Measurements from ENCODE around the gene CUEDC1.

The CUEDC1 gene, protein sequence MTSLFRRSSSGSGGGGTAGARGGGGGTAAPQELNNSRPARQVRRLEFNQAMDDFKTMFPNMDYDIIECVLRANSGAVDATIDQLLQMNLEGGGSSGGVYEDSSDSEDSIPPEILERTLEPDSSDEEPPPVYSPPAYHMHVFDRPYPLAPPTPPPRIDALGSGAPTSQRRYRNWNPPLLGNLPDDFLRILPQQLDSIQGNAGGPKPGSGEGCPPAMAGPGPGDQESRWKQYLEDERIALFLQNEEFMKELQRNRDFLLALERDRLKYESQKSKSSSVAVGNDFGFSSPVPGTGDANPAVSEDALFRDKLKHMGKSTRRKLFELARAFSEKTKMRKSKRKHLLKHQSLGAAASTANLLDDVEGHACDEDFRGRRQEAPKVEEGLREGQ

DNA sequence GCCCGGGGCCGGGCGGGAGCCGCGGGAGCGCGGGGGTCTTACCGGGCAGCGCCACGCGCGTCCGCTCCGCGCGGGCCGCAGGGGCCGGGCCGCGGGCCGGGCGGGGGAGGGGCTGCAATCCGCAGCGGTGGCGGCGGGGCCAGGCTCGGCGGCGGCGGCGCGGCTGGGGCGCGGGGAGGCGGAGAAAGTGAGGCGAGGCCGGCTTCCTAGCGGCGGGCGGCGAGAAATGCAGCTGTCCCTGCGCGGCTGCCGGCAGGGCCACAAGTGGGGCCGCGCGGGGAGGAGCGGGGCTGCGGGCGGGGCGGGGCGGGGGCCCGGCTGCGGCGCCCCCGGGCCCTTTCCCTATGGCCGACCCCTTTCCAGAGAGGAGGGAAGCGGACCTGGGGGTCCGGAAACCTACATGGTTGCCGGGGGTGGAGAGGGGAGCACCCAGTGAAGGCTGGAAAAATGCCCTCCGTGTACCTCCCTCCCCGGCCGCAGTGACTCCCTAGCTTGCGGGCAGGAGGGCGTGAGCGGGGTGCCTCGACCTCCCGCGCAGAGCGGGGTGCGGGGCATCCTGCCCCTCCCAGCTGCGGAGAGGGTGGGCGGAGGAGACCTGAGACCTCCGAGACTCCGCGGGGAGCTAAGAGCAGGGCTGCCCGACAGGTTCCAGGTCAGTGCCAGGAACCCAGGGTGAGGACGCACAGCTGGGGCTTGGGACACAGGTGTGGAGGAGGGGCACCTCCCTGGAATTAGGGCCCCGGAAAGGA lies at the start of gene CUEDC1:
TSS of gene CUEDC1 (minus strand) at position 230 of the 749 bp plus-strand sequence. CDS start 69,848 bp downstream, outside the sequence.
- DNase-seq (ENCODE audit: low read depth in 3 of 3, low spot score in 1 of 3), result peak in 2 of 3 donors; percentile 47 to 57

DNA sequence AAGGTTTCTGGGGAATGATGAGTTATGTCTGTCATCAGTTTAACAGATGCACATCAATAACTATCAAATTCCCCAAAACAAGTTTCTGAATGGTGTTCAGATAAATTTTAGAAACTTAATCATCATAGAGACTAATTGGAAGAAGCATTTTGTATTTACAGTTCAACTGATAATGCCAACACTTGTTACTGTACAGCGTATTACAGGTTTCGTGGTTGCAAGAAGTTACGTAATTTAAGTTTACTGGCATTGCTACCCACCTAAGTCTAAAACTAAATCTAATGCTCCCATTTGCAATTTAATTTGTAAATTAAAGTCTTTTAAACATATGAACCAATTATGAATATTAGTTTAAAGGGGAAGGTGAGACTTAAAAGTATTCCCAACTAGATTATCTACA lies 48.8 kb upstream of the CUEDC1 start:
- no peak for DNase-seq (ENCODE audit: low read depth in 3 of 3, low spot score in 1 of 3)

DNA sequence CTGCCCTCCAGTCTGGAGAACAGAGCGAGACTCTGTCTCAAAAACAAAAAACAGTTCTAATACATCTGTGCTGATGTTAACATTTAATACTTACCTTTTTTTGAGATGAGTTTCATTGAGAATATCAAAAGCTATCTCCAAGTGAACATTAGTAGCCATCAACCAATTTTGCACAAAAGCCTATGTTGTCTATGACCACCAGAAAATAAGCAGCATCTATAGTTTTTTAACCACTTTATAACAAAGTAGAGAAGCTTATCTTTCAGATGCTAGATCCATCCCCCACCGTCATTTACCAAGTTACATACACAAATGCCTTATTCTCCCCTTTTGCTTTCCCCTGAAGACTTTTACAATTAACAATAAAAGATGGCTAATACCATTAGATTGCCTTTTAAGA lies 47.8 kb upstream of the CUEDC1 start:
- DNase-seq (ENCODE audit: low read depth in 3 of 3, low spot score in 1 of 3), result no peak

DNA sequence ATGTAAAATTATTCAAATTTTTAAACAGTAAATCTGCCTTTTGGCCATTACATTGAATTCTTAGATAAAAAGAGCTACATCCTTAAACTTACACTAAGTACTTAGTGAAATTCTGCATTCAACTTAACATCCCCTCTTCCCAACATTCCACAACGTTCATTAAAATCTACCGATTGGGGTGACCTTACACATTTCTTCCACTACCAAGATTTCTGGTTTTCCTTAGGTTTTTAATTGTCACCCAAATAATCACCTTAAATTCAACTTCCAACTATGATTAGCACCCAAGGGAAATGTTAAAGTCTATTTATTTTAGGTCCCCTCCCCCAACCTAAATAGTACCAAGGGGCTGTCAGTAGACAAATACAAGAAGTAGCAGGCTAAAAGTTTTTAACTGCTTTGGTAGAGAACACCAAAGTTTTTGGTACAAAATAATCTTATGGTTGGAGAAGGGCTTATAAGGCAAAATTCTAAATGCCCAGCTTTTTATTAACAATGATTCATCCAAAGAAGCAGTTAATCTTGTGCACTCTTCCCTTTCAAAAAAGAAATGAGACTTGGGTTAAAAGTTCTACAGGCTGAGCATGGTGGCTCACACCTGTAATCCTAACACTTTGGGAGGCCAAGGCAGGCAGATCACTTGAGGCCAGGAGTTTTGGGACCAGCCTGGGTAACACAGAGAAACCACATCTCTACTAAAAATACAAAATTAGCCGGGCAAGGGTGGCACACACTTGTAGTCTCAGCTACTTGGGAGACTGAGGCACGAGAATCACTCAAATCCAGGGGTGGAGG lies 47.1 kb upstream of the CUEDC1 start:
- DNase-seq (ENCODE audit: low read depth in 3 of 3, low spot score in 1 of 3), result no peak

DNA sequence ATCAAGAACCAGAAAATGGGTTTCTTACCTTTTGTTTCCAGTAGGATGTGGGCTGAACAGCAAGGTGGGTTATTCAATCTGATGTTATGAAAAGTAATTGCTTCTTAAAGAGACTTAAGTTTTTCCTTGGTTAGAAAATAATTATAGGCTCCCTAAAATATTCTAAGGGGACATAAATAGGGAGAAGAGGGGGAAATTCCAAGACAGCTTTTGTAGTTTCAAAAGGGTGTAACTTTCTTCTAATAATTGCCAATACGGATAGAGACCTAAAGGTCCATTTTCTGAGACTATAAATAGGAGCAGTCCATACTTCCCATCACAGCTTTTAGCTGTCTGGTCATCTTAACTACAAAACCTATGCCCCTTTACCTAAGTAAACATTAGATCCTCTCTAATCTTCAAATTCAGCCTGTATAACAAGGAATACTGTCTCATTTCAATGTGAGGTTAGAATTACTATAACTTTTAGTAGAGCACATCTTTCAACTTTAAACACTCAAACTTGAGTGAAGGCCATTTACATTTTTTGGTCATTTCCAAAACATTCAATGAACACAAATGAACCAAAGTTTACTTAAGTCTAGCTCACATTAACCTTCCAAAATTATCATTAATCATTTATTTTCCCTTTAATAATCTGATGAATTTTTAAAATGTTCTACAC lies 46.4 kb upstream of the CUEDC1 start:
- no peak for DNase-seq (ENCODE audit: low read depth in 3 of 3, low spot score in 1 of 3)

DNA sequence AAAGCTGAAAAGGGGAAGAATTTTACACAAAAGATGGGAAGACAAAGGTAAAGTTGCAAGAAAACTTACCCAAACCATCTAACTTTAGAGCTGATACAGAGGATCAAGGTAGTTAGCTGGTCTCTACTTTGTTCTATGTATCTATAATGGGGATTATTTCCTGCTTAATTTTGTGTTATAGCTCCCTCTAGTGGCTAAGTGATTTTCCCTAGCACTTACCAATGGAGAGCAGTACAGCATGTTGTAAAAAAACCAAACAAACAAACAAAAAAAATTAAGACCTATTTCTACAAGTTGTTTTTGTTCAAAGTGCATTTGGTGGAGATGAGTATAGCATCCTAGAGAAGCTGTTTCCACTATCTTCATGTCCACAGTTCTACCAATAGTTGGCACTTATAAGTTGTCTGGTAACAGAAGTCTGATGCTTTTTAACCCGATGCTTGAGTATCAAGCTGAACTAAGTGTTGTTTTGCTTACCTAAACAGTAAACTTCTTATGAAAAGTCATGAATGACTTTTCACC lies 44.3 kb upstream of the CUEDC1 start:
- DNase-seq (ENCODE audit: low read depth in 3 of 3, low spot score in 1 of 3), result no peak

DNA sequence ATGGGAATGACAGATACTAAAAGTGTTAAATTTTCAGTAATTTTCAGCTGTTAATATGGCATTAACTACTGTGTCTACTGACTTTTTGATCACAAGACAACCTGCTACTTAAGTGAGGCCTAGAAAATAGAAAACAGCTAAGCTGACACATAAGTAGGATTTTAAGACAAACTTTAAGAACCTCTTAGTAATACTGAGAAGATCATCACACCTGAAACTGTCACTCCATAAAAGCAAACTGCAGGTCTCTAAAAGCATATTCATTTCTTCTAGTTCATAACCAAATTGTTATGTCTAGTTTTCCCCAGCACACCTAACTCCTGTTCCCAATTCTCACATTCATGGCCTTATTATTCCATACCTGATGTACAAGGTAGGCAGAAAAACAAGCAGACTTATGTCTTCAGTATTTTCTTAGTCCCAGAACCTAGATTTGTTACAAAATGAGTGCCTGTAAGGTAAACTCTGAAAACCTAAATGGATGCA lies 43.8 kb upstream of the CUEDC1 start:
- no peak for DNase-seq (ENCODE audit: low read depth in 3 of 3, low spot score in 1 of 3)

DNA sequence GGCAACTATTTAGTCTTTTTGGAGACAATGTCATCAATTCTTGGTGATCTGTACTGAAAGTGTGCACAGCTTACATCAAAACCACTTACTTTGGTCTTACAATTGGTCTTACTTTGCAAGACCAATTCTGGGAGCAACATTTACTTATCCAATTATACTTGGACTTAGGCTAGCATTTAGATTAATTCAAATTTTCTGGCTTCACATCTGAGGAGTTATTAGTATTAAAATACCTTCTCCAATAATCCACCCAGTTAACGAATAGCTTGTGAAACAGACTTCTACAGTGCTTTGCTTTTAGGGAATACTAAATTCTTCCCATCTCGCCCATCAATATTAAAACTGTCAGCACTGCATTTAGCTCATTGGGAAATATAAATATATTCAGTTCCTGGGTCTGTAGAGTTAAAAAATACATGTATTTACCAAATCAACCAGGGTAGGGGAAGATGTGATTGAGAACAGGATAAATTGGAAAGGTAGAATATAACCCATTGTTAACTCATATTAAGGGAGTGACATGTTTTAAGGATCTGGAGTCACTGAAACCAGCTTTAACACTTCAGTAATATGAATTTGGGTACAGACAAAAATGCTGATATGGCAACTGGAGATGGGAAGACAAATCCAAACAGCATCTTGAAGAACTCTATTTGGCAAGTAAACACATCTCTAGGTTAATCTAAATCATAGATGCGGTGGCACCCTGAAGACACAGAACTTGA lies 42.0 kb upstream of the CUEDC1 start:
- no peak for DNase-seq (ENCODE audit: low read depth in 3 of 3, low spot score in 1 of 3)

DNA sequence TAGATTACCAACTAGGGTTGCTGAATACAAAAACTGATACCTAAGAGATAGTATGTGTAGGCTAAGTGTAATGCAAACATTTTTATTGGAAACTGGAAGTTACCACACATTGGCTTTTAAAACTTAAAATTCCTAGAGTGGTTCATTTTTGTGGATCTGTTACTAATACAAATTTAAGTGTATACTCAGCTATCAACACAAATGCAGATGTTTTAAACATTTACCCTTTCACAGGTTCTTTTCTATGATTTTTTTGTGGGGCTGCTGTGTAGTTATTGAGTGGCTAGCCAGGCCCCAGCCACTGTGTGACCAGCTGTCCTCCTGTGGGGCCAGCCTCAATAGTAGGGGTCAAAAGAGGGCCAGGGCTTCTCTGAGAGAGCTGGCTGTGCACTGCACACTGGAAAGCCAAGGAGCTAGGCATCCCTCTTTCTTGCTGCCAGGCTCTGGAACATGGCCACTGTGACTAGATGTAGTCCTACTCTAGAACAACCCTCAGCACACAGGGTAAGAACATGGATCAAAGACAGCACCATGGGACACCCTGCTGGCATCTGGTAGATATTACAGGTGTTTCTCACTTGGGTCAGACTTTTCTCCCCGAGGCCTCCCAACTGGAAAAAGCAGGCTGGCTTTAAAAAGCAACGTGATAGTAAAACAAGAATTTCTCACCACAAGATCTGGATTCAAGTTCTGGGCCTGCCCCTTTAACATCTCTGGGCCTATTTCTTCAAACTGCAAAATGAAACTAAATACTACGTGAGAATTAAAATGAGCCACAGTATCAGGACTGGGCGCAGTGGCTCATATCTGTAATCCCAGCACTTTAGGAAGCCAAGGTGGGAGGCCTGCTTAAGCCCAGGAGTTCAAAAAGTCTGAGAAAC lies 40.1 kb upstream of the CUEDC1 start:
- DNase-seq (ENCODE audit: low read depth in 3 of 3, low spot score in 1 of 3), result no peak

DNA sequence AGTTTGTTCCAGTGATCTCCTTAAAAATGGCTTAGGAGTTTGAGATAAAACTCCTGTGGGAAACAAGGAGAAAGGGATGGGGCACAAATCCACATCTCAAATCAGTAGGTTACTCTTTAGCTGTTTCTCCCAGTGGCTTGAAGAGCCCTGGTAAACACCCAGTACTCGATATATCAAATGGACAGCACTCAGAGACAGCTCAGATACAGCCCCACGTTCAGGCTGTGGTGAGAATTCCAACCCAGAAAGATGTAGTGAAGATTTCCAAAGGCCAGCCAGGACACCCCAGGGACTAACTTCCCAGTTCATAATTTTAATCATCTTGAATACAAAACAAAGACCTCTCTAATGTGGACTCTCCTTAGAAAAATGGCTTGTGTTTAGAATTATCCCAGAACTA lies 39.2 kb upstream of the CUEDC1 start:
- DNase-seq (ENCODE audit: low read depth in 3 of 3, low spot score in 1 of 3), result no peak

DNA sequence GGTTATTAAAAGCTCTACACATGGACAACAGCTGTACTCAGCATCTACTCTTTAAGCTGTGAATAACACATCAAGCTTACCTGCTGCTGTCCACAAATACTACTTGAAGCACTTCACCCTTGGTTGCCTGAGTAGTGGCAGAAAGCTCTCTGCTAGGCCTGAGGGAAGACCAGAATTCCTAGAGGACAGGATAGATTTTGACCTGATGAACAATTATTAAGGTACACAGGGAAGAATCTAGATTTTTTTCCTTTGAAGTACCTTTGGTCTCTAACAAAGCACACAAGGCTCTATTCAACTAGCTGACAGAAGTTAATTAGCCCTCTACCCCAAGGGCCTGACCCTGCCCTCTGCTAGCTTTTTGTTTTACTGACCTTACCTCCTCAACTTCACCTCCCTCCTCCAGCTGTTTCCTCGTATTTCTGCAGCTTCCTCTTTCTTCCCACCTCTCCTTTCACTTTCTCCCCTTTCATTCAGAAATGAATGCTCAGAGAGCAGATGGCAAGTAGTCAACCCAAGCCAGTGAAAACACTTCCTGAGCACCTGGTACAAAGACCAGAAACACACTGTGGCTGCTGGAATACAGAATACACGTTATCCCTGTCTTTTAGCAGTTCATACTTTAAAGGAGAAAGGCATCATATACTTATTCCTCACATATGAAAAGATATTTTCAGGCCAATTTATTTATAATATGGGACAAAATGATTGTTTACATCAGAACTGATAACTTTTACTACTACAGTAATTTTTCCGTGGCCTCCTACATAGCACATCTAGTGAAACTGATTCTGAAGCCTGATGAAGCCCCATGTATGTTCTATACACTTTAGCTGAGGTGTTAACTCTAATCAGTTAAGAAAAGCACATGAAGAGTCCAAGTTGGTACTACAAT lies 38.5 kb upstream of the CUEDC1 start:
- no peak for DNase-seq (ENCODE audit: low read depth in 3 of 3, low spot score in 1 of 3)

DNA sequence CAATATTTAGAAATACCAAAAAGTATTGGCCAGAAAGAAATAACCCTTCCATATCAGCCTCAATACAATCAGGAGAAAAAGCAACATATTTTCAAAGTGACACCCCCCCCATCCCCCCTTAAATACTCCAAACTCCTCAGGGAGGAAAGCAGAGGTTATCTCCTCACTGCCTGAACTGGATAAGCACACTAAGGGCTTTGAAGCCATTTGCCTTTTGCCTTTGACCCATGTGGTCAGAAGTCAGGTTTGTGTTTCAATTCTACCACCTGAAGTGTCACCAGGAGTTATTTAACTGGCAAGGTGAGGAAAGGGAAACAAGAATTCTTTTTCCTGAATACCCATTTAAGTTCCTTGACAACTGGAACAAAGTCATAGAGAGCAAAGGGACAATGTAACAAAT lies 36.3 kb upstream of the CUEDC1 start:
- DNase-seq (ENCODE audit: low read depth in 3 of 3, low spot score in 1 of 3), result no peak

DNA sequence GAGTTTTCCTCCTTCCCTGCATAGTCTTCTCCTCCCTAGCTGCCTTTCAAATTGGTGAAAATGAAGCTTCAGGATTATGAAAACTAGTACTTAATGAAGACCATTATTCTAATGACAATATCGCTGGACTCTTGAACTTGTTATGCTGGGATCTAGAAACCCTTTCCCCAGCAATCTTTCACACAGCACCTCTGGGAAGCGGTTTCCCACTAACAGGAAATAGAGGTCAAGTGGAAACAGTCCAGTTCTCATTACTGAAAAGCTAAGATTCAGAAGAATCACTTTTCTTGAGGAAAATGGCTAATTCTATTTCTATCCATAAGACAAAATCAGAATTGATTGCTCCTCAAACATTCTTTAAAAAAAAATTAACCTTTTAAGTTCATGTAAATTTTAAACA lies 34.8 kb upstream of the CUEDC1 start:
- DNase-seq (ENCODE audit: low read depth in 3 of 3, low spot score in 1 of 3), result no peak

DNA sequence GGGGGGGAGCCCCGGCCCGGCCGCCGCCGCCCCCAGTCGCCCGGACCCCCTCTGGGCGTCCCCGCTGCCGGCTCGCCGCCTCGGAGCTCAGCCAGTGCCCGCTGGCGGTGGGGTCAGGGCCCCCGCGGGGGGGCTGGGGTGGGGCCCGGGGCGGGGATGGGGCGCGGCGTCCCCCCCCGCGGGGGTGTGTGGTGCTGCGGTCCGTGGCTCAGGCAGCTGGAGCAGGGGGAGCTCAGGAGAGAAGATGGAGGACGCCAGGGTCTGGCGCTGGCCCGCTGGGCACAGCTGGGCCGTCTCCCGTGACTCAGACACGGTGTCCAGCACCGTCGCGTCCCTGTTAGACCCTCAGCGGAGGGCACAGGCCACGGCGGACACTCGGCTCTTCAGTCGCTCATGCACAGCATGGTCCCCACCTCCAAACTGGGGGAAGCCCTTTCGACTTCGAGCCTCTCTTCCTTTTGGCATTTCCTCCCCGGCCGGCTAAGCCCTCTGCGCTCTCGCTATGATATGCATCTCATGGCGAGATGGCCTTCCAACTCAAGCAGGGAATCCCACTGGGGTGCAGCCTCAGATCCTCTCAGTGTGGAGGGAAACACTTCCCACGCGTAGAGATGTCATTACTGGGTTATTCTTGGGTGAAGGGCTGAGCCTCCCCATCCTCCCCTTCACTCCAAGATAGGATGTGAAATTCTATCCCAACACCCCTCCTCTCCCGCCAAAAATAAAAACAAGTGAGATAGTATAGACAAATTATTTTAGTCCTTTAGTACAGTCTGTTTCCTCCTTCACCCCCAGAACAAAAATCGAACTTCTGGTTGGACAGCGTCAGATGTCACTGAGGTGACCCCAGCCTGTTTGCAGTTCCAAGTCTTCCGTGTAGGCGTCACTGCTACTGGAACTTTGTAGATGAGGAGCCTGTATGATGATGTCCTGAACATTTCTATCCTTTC lies 33.4 kb upstream of the CUEDC1 start:
- peak in 2 of 3 donors; percentile 29 to 65 for DNase-seq (ENCODE audit: low read depth in 3 of 3, low spot score in 1 of 3)

DNA sequence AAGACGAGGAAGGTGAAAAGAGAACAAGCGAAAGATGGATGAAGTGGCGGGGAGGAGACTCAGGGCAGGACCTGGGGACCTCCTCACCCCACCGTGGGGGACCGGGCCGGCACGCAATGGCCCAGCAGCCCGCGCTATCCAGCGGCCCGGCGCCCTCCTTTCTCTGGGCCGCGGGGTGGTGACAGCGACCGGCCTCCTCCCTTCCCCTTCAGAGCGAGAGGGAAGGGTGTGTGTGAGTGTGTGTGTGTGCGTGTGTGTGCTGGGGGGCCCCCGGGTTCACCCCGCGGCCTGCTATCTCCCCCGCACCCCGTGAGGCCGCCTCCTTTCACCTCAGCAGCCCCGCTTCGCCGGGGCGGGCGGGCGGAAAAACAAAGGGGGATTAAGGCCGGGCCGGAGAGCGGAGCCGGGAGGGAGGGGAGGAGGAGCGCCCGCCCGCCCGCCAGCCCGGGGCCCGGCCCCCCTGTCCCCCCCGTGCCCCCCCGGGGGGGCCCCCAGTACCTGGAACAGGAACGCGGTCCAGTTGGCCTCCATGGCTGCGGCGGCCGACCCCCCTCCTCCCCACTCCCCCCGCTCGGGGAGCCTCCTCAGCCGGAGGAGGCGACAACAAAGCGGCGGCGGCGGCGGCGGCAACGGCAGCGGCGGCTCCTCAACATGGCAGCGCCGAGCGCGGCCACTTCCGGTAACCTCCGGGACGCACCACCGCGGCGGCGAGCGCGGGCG lies 32.5 kb upstream of the CUEDC1 start, which contains the start of gene VEZF1:
TSS of gene VEZF1 (minus strand) at position 674 of the 720 bp plus-strand sequence. CDS start at position 531, 143 bp downstream.
- peak in 2 of 3 donors; percentile 24 to 55 for DNase-seq (ENCODE audit: low read depth in 3 of 3, low spot score in 1 of 3)

Data from stimulated activated CD4-positive, alpha-beta T cell treated with anti-CD3 and anti-CD28 coated beads, TNF-alpha, amount 100 ng/mL, for 1 hour (primary cell).